ENCODE data around the gene RAB31. TPM values are rescaled to one million over a fixed set of nuclear protein-coding genes. Genes with fewer than 3 reads are reported as not detected.
A peak's percentile ranks its signal among the peaks of the same experiment; 100 is the strongest.

RAB31 gene
- total RNA-seq, 3 donors from 2014 or later, result 22.4 to 110 (median 32.4) TPM

DNA sequence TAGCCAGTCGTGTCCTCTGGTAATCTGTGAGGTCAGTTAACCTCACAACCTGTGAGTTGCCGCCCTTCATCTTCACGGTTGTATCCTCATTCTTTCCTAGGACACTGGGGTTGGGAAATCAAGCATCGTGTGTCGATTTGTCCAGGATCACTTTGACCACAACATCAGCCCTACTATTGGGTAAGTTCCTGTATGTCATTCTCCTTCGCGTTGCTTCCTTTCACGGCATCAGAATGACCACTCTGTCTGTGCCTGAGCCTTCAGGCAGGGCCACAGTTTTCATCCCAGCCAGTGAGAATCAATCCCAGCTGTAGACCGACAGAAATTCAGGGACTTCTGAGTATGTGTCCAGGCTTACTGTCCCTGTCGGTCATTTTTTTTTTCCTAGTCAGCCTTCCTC is 67.1 kb downstream of the RAB31 start:
- TF ChIP-seq POLR2AphosphoS5 (IDR thresholded peaks at IDR 0.05) (peak in 1 of 3 donors; percentile 18), POLR2A (IDR thresholded peaks at IDR 0.05) (no peak)
- TF ChIP-seq, protein P1, sequence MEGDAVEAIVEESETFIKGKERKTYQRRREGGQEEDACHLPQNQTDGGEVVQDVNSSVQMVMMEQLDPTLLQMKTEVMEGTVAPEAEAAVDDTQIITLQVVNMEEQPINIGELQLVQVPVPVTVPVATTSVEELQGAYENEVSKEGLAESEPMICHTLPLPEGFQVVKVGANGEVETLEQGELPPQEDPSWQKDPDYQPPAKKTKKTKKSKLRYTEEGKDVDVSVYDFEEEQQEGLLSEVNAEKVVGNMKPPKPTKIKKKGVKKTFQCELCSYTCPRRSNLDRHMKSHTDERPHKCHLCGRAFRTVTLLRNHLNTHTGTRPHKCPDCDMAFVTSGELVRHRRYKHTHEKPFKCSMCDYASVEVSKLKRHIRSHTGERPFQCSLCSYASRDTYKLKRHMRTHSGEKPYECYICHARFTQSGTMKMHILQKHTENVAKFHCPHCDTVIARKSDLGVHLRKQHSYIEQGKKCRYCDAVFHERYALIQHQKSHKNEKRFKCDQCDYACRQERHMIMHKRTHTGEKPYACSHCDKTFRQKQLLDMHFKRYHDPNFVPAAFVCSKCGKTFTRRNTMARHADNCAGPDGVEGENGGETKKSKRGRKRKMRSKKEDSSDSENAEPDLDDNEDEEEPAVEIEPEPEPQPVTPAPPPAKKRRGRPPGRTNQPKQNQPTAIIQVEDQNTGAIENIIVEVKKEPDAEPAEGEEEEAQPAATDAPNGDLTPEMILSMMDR (IDR thresholded peaks at IDR 0.05), result no peak
- Histone ChIP-seq H3K27ac (no peak overlapping the region), H3K36me3 (no peaks in the 10 kb centered on the region), H3K4me1 (no peaks in the 10 kb centered on the region), H3K9me3 (no peaks in the 10 kb centered on the region), H3K4me3 (no peak overlapping the region), H3K27me3 (no peaks in the 10 kb centered on the region)
- DNase-seq (ENCODE audit: low spot score in 2 of 2), result no peak
- intact Hi-C loops (cut with DNase I; ENCODE audit: low total_unique reads), result no loop called here

DNA sequence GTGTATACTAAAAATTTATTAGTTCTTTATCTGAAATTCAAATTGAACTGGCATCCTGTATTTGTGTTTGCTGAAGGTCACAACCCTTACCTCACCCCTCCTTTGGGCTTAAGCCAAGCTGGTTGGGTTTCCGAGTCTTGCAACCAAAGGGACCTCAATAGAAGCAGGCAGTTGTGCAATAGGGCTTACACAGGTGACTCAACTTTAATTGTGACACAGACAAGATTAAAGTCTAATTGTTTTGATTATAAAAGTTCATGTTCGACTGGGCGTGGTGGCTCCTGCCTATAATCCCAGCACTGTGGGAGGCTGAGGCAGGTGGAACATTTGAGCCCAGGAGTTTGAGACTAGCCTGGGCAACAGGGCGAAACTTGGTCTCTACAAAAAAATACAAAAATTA is 71.5 kb downstream of the RAB31 start:
- Histone ChIP-seq H3K4me1 (no peaks in the 10 kb centered on the region), H3K4me3 (no peak overlapping the region), H3K36me3 (no peaks in the 10 kb centered on the region), H3K27ac (peak overlapping the region in 1 of 2 donors; percentile 35), H3K9me3 (no peaks in the 10 kb centered on the region), H3K27me3 (no peaks in the 10 kb centered on the region)
- intact Hi-C loops (cut with DNase I; ENCODE audit: low total_unique reads), result no loop called here
- DNase-seq (ENCODE audit: low spot score in 2 of 2), result no peak
- TF ChIP-seq POLR2A (IDR thresholded peaks at IDR 0.05), result no peak
- TF ChIP-seq POLR2AphosphoS5 (IDR thresholded peaks at IDR 0.05), result peak in 1 of 3 donors; percentile 25
- TF ChIP-seq, protein P1 (IDR thresholded peaks at IDR 0.05), result no peak

DNA sequence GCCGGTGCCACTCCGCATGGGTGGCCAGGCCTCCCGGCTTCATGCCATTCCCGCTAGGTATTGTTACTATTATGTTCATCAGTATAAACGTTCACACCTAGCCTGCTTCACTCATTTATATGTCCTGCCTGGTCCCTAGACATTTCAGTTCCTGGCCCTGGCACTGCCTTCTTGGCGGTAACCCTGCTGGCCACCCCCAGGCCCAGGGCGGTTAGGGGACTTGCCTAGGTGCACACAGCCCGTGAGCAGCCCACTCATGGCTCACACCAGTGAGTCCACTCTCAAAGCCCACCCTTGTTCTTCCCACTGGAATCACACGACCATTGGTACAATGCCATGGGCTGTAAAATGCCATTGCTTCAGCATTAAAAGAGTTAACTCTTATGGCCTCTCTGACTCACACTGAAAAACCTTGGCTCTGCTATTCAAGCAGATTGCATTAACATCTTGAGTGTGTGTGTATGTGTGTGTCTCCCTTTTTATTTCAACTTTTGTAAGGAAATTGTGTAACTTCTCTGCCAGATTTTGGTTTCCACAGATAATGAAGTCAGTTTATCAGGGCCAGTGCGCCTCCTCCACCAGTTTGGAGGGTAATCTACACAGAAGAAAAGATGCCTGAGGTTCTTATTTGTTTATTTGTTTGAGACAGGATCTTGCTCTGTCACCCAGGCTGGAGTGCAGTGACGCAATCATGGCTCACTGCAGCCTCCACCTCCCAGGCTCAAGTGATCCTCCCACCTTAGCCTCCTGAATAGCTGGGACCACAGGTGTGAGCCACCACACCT is 74.2 kb downstream of the RAB31 start:
- Histone ChIP-seq H3K27ac (peak overlapping the region in 1 of 2 donors; percentile 59), H3K9me3 (no peaks in the 10 kb centered on the region), H3K36me3 (no peaks in the 10 kb centered on the region), H3K4me1 (no peaks in the 10 kb centered on the region), H3K27me3 (no peaks in the 10 kb centered on the region), H3K4me3 (no peak overlapping the region)
- TF ChIP-seq POLR2A (IDR thresholded peaks at IDR 0.05) (no peak), POLR2AphosphoS5 (IDR thresholded peaks at IDR 0.05) (no peak)
- TF ChIP-seq, protein P1 (IDR thresholded peaks at IDR 0.05), result no peak
- intact Hi-C loops (cut with DNase I; ENCODE audit: low total_unique reads), result no loop called here
- DNase-seq (ENCODE audit: low spot score in 2 of 2), result no peak

DNA sequence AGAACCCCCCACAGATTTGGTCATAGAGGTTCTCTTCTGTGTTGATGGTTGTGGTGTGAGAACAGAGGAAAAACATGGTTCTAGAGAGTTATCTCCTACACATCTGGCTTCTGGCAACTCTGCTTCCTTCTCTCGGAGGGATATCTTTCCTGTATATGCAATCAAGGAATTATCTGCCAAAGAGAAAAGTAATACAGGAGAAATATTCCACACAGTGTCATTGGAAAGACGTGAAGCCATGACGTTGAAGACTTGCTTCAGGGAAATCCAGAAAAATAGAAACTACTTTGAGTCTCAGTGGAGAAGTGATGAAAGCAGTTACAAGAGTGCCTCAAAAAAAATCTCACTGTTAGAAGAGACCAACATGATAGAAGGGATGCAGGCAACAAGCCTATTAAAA is 78.5 kb downstream of the RAB31 start:
- Histone ChIP-seq H3K4me1 (no peaks in the 10 kb centered on the region), H3K27ac (no peak overlapping the region), H3K27me3 (no peaks in the 10 kb centered on the region), H3K4me3 (no peak overlapping the region), H3K36me3 (no peaks in the 10 kb centered on the region), H3K9me3 (no peaks in the 10 kb centered on the region)
- no peak for DNase-seq (ENCODE audit: low spot score in 2 of 2)
- TF ChIP-seq, protein P1 (IDR thresholded peaks at IDR 0.05), result no peak
- no peak for TF ChIP-seq POLR2A (IDR thresholded peaks at IDR 0.05)
- TF ChIP-seq POLR2AphosphoS5 (IDR thresholded peaks at IDR 0.05), result no peak
- intact Hi-C loops (cut with DNase I; ENCODE audit: low total_unique reads), result no loop called here

DNA sequence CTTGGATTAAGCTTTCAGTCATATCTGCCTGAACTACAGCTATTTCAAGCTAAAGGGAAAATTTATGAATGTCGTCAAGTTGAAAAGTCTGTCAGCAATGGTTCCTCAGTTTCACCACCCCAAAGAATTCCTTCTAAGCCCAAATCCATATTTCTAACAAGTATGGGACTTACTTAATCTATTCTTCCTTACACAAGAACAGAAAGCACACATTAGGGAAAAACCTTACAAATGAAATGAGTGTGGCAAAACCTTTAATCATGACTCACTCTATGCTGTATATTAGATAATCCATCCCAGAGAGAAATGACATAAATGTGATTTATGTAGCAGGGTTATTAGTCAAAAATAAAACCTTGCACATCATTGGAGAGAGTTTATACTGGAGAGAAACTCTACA is 78.9 kb downstream of the RAB31 start:
- DNase-seq (ENCODE audit: low spot score in 2 of 2), result no peak
- Histone ChIP-seq H3K4me3 (no peak overlapping the region), H3K27ac (no peak overlapping the region), H3K4me1 (no peaks in the 10 kb centered on the region), H3K27me3 (no peaks in the 10 kb centered on the region), H3K9me3 (no peaks in the 10 kb centered on the region), H3K36me3 (no peaks in the 10 kb centered on the region)
- TF ChIP-seq, protein P1 (IDR thresholded peaks at IDR 0.05), result no peak
- TF ChIP-seq POLR2AphosphoS5 (IDR thresholded peaks at IDR 0.05), result no peak
- no peak for TF ChIP-seq POLR2A (IDR thresholded peaks at IDR 0.05)
- intact Hi-C loops (cut with DNase I; ENCODE audit: low total_unique reads), result no loop called here

Data from breast epithelium (tissue), 4 donors.